Effector CD8-positive, alpha-beta T cell (primary cell): Measurements from ENCODE around the gene LRMDA.

Source experiments
- DNase-seq: peaks from one replicate; lab custom pipeline; 2025; lab: John Stamatoyannopoulos, UW

Gene LRMDA

DNA sequence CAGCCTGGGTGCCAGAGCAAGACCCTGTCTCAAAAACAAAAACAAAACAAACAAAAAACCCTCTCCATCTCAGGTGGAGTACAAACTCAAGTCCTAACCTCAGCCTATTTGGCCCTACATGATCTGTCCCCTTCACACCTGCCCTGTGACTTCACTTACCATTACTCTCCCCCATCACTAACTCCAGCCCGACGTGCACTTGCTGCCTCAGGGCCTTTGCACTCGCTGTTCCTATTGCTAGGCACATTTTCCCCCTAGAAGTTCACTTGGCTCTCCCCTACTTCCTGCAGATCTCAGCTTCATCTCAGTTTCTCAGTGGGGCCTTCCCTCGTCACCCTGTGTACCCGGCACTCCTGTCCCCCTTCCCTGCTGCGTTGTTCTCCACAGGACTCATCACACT, 8.5 kb upstream of the LRMDA start:
- DNase-seq, result no peak

DNA sequence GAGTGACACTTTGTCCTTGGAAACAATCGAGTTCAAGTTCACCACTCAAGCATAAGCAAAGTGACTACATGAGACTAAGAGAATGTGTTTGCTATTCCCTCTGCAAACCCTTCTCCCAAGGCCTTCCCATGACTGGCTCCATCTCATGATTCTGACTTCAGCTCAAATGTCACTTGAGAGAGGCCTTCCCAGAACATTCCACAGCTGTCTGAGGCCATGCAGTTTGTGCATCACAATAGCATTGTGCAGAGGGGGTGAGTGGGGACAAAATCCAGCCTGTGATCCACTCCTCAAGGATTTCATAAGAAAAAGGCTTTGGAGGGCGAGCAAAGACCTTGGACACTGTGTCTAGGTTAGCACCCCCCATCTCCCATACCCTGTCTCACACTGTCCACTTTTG, 6.9 kb upstream of the LRMDA start:
- no peak for DNase-seq

DNA sequence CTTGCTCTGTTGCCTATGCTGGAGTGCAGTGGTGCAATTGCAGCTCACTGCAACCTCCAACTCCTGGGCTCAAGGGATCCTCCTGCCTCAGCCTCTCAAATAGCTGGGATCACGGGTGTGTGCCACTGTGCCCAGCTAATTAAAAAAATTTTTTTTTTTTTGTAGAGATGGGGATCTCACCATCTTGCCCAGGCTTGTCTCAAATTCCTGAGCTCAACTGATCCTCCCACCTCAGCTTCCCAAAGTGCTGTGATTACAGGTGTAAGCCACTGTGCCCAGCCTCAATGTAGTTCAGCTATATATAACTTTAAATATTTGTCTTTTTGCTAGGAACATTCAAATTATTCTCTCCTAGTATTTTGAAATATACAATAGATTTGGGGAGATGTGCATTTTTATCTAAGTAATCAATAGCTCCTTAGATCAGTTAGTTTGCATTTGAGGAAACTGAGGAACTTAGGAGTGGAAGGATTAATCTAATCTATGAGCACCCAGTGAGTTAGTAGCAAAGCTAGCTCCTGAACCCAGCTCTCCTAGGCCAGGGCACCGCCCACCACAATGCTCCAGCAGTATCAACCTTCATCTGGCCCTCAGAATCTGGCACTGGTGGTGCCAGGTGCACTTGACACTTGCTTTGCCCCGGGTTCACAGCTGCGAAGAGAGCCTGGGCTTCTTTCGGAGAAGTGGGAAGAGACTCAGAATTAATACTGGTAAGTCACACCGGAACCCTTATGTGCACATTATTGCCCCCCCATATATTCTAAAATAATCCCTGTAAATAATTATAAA, 5.9 kb upstream of the LRMDA start:
- no peak for DNase-seq

DNA sequence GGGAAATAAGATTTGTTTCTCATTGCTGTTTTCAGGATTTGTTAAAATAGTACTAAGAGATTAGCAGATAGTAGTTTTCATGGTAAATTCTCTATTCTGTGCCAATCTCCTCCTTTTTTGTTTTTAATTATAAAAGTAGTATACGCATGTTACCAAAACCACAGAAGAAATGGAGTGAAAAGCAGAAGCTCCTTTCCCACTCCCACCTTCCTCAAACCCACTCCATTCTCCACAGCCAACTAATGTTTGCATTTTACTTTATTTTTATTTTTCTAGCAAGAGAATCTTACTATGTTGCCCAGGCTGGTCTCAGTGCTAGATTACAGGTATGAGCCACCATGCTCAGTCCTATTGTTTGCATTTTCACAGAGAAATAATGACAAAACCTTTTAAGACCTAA, 4.5 kb upstream of the LRMDA start:
- no peak for DNase-seq

DNA sequence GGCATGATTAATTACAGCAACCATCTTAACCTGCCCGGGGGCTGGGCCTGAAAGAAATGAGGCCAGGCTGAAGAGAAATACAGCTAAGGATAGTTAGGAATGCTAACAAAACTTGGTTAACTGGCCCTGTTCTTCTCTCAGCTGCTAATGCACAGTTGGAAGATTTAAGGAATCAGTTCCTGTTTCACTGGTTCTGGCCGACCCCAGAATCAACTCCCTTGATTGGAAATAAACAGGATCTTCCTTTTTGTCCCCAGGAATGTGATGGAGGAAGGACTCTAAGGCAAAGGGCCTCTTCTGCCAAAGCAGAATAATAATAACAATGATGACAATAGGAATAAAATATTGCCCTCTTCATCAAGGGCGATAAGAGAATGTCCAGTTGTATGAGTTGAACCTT, 3.5 kb upstream of the LRMDA start:
- no peak for DNase-seq

DNA sequence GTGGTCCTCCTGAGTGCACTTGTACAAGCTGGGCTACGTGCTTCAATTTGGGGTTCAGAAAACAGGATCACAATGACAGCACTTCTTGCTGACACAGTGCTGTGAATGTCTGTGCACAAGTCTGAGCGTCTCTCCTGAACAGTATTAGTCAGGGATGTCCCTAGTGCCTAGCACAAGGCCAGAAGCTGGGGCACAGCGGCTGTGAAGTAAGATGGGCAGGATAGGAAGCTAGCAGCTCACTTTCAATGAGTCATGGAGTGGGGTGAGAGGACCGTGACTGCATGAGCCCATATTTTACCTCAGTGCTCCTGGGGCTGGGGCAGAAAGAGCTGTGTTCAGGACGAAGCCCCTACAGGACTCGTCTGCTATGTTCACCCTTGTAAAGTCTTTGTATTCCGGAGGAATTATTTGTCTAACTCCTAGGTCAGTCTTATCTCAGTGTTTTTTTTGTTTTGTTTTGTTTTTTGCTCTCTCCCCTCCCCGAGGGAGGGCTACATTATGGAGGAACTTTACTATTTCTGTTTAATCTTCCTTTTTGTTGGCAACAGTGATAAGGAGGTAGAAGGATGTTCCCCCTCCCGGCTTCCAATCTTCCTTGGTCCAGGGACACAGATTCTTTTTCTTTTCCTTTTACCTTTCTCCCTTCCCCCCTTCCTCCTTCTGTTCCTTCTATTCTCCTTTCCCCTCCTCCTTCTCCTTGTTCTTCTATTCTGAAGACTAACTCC, 2.8 kb upstream of the LRMDA start:
- DNase-seq, result no peak

DNA sequence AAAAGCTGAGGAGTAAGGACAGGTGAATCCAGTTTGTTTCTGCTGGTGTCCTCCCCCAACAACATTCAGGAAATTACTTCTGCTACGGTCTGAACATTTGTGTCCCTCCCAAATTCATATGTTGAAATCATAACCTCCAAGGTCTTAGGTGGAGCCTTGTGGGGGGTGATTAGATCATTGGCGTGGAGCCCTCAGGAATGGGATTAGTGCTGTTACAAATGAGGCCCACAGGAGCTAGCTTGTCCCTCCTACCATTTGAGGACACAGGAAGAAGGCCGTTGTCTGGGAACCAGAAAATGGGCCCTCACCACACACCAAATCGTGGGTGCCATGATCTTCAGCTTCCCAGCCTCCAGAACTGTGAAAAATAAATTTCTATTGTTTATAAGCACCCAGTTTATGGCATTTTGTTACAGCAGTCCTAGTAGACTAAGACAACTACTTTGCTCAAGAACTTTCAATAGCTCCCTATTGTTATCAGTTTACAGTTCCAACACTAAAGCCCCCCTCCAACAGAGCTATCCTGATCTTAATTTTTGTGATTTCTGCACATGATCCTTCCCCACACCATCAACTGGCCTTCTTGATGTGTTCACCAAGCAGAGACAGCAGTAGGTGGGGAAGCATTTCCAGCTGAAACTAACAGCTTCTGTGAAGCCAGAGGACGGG, 2.1 kb upstream of the LRMDA start:
- no peak for DNase-seq

DNA sequence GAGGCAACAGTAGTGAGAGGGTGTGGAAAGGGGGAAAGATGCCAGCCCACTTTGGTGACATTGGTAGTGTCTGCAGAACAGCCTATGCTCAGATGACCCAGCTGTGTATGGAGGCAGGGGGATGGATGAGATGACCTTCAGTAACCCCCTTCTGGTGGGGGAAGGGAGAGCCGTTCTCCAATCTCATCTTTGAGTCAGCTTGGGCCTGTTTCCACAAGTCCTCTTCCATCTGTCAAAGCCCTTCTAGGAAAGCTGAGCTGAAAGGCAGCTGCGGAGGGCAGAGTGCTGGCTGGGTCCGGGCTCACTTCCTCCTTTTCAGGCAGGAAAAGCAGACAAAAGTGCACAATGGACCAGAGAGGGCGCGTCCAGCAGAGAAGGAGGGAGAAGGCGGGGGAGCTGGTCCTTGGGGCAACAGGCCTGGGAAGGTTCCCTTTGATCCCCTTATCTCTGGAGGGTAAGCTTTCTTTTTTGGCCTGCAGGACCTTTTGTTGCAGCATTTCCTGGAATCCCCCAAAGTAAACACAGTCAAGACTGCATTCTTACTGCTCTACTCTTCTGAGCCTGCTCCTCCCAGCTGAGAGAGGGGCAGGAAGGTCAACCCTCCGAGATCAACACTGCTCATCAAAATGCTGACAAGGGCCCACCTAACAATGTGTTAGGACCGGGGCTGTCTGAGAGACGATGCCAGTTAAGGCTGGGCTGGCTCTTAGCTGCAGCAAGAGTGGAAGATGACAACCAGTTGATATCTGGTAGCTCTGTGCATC, 1.2 kb upstream of the LRMDA start:
- no peak for DNase-seq

DNA sequence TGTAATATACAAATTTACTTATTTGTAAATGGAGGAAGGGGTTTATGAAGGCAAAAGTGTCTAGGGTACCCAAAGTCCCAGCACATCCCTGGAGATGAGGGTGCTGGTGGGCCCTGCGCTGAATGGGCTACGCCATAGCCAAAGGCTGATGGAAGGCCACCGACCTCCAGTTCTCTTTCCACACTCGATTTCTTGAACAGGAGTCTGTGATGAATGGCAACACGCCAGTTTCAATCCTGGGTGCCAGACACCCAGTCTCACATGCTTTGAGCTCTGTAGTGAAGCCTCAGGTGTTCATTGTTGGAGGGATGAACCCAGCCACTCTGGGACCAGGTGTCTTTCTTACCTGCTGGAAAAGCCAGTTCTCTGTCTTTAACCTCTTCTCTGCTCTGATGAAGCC, 752 bp downstream of the LRMDA start:
- no peak for DNase-seq

DNA sequence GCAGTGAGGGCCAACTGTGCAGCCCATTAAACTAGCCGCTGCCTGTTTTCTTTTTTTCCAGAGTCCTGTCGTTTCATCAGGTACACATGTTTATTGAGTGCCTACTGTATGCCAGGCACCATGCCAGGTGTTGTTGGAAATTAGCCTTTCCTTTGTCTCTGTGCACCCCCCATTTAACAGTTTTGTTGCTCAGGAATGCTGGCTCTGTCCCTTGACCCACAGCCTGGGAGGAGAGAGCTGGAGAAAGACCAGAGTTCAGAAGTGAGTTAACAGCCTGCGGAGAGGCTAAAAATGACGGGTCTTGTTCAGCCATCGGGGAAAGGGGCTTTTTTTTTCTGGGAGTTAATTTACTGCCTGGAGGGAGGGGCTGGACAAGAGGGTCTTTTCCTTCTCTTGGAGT, 1.3 kb downstream of the LRMDA start:
- no peak for DNase-seq

DNA sequence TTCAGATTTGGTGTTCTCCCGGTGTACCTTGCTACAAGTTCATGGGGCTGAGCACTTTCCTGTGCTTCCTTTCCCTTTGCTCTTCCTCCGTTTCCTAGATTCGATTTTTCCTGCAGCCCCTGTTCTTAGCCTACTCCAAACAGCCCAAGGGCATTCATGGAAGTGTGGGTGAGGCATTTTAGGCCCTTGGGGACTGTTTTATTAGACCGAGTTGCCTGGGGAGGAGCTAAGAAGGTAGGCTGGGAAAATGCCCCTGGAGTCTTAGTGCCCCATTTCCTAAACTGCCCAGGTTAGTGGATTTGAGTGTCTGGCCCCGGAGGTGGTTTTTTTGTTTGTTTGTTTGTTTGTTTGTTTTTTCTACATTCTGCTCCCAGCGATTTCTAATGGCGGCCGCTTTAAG, 1.8 kb downstream of the LRMDA start:
- DNase-seq, result no peak

DNA sequence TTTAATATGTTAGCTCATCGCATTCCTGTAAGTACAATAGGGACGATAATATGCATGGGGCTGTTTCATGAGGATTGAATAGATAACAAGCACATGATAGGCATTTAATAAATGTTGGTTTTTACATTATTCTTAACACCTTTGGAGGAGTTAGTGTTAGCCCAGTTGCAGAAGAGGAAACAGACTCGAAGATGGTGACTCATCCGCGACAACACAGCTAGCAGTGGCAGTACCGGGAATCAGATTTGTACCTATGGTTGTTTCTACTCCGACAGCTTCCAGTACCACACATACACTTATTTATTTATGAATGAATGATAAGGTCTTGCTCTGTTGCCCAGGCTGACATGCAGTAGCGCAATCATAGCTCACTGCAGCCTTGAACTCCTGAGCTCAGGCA, 2.9 kb downstream of the LRMDA start:
- no peak for DNase-seq

DNA sequence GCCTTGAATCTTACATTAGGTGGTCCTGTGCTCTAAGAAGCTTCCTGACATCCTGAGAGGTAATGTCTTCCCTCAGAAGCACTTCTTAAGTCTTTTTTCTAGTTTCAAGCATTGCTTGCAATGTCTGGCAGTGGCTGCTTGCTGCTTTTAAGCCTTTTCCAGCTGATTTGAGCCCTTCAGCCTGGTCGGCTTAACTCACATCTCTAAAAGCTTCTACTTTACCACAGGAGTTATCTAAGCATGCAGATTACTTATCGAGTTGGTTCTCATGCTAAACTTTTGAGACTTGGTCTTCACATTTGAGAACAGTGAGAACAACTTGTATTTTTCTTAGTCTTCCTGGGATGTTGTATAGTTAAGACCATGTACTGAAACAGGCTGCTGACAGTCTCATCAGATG, 3.9 kb downstream of the LRMDA start:
- no peak for DNase-seq

DNA sequence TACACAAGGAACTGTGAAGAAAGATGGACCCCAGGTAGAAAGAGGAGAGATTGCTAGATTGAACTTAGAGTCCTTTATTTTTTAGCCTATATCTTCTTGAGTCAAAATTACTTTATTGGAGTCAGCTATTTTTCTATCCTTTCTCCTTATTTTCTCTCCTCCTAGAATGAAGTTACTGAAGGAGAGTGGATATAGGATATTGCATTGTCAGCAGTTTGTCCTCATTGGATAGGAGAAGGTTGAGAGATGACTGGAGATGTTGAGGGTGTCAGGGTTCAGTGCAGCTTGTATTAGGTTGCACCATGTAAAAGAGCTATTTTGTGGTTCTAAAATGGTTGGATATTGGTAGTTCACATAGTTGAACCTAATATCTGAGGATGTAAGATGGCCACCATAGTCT, 5.5 kb downstream of the LRMDA start:
- no peak for DNase-seq

DNA sequence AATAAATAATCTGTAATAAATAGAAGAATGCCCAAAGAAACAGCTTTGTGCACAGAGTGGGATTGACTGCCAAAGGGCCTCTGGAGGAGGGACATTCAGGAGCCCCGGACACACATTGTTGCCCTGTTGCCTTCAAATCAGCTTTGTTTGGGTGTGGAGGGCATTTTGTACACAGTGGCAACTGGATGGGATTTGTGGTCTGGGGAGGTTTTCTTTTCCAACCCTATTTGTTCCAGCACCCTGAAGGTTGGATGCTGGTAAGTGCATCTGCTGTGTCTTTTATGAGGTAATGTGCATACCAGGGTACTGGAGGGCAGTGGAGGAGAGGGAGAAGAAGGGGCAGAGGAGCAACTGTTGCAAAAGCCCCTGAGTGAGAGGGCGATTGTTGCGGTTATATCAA, 6.3 kb downstream of the LRMDA start:
- no peak for DNase-seq

DNA sequence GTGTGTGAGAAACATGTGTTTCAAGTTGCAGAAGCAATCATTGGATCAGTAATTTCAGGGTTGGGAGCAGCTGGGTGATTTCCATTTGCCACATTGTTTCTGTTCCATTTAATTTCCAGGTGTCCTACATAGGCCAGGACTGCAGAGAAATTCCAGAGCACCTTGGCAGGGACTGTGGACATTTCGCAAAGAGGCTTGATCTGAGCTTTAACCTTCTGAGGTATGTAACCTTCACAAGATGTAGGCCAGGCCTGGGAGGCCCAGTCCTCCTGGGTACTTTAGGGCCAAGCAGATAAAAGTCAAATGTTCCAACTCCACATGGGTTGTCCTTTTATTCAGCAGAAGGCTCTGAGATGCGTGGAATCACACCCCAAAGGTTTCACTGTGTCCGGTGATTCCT, 6.9 kb downstream of the LRMDA start:
- no peak for DNase-seq

DNA sequence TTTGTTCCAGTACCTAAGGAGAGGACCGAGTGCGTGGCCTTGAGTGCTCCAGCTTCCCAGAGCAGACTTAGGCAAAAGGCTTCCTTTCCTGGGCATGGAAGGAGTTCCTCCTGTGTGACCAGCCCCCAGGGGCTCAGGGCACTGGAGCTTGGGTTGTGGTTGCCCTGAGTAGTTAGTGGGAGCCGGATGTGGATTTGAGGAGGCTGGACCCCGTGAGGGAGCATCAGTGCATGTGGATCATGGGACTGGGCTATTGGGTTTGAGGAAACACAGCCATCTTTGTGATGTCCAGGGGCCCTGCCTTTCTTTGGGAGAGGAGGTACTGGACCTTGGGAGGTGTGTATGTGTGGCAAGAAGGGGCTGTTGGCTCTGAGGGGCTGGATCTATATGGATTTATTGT, 8.4 kb downstream of the LRMDA start:
- no peak for DNase-seq

DNA sequence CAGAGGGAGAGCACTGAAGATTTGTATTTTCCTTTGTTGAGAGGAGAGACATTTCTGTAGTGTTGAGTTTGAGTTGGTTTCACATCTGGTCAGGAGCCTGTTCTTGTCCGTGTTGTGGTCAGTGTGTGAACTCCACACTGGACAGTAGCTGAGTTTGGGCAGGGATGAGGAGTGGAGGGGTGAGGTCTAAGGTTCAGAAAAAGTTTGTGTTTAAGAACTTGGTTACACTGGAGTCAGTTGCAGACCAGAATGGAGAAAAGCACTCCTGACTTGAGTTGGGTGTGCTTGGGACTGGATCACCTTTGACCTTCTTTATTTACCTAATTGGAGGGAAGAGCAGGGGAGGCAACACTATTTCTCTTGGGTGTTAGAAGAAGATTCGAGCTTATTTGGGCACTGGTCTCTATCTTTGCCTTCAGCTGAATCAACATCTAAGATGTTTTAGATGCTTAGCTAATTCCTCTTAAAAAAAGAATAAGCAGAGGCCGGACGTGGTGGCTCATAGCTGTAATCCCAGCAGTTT, 8.9 kb downstream of the LRMDA start:
- no peak for DNase-seq

DNA sequence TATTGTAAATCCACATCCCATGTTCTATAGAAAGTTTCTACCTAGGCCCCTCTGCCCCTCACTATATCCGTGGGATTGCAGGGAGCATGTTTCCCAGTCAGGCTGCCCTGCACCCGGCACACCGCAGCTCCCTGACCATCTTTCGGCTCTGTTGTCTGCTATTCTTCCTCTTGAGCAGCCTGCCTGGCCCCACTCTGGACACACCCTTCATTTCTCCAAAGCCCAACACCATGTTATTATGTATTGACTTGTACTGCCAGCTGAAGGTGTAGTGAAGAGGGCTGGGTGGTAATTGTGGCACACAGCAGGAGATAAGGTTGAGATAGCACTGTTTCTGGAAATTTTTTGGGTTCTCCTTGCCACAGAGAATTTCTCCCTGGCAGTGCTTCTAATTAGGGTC, 9.8 kb downstream of the LRMDA start:
- DNase-seq, result no peak

DNA sequence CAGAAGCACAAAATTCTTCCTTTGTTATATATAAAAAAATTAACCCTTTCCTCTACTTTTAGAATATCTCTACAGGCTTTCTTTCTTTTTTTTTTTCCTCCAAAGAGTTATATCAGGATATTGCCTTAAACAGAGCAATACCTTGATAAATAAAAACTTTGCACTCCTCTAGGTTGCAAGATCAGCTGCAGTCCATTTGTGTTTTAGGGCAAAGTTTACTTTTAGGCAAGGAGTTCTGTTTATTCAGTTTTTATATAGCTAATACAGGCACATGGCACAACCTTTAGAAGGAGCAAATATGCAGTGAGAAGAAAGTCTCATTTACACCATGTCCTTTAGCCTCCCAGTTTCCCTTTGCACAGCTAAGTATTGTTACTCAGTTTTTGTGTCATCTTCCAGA, 10.3 kb downstream of the LRMDA start:
- no peak for DNase-seq

DNA sequence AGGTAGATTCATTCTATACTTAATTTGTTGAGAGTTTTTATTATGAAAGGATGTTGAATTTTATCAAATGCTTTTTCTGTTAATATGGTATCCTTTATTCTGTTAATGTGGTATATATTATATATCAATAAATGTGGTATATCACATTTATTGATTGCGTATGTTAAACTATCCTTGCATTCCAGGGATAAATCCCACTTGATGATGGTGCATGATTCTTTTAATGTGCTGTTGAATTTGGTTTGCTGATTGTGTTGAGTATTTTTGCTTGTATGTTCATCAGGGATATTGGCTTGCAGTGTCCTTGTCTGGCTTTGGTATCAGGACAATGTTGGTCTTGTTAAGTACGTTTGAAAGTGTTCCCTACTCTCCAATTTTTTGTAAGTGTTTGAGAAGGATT, 11.9 kb downstream of the LRMDA start:
- DNase-seq, result no peak

DNA sequence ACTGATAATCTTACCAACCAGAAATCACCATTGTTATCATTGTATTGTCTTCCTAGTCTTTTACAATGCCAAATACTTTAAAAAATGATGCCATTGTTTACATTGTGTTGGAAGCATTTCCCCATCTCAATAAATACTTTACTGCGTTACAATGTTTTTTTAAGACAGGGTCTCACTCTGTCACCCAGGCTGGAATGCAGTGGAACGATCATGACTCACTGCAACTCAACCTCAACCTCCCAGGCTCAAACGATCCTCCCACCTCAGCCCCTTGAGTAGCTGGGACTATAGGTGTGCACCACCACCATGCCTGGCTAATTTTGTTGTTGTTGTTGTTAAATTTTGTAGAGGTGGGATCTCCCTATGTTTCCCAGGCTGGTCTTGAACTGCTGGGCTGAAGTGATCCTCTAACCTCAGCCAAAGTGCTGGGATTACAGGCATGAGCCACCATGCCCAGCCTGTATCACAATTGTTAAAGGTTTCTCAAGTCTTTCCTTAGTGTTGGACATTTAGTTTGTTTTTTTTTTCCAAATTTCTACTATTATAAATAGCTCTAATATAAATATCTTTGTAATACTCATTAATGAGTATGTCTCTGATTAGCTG, 13.5 kb downstream of the LRMDA start:
- DNase-seq, result no peak
